Activated CD8-positive, alpha-beta T cell treated with anti-CD3 and anti-CD28 coated beads for 36 hours (primary cell): ENCODE data around the gene SV2B. TPM values are rescaled to one million over a fixed set of nuclear protein-coding genes. Genes with fewer than 3 reads are reported as not detected.

Experiments used
- ATAC-seq: fragments of 200-7000 bp; cut with Tn5 transposase; one replicate; pipeline ENCODE4 v1.10.0; 2021; ENCODE audit warnings: mild to moderate bottlenecking, moderate library complexity
- CTCF ChIA-PET: fragments of 350-600 bp; sonication (Branson Sonifier 250); formaldehyde crosslinking; loops from one replicate; lab custom pipeline; 2021; ENCODE audit warnings: antibody characterized with exemption; lab: Charles Lee
- POLR2A ChIA-PET: fragments of 350-600 bp; sonication (Branson Sonifier 250); formaldehyde crosslinking; loops from one replicate; lab custom pipeline; 2021; ENCODE audit warnings: antibody characterized with exemption; lab: Charles Lee
- DNase-seq: peaks from one replicate; pipeline ENCODE4 v3.0.0-alpha.2; 2020
- H3K27ac Mint-ChIP-seq: one replicate; pipeline ENCODE4 v1.8.0; 2021; ENCODE audit warnings: mild to moderate bottlenecking, mixed read lengths
- H3K27me3 Mint-ChIP-seq: one replicate; pipeline ENCODE4 v1.8.0; 2021; ENCODE audit warnings: mixed read lengths
- H3K36me3 Mint-ChIP-seq: one replicate; pipeline ENCODE4 v1.8.0; 2021; ENCODE audit warnings: low read depth, mixed read lengths
- H3K4me1 Mint-ChIP-seq: one replicate; pipeline ENCODE4 v1.8.0; 2021; ENCODE audit warnings: low read depth, mixed read lengths
- H3K4me3 Mint-ChIP-seq: one replicate; pipeline ENCODE4 v1.8.0; 2021; ENCODE audit warnings: mild to moderate bottlenecking, moderate library complexity, mixed read lengths
- H3K9me3 Mint-ChIP-seq: one replicate; pipeline ENCODE4 v1.8.0; 2021; ENCODE audit warnings: mixed read lengths
- intact Hi-C: fragments of 100-400 bp; cut with micrococcal nuclease; formaldehyde crosslinking; loops from one replicate; pipeline ENCODE4 v1.10.0; 2022
- total RNA-seq, 2 experiments: library from RNA; stranded (reverse); gene quantifications; one replicate each; pipeline ENCODE4 v1.2.3, GENCODE V29; 2021
- TF ChIP-seq, protein P1 (sequence below): fragments of 200-600 bp; IDR thresholded peaks from one replicate; pipeline ENCODE4 v1.8.0; 2022; ENCODE audit warnings: antibody characterized with exemption, mild to moderate bottlenecking

Gene SV2B
- total RNA-seq, 2 experiments from 2014 or later: not detected

- POLR2A ChIA-PET: no interaction called here
- CTCF ChIA-PET: no interaction called here
- Mint-ChIP-seq H3K27me3 (no peaks in the 10 kb centered on the region), H3K4me3 (no peak overlapping the region), H3K4me1 (peaks cover 23% of the 10 kb centered on the region), H3K36me3 (no peaks in the 10 kb centered on the region), H3K27ac (no peak overlapping the region), H3K9me3 (no peaks in the 10 kb centered on the region)
- intact Hi-C loops: no loop called here
- no peak for DNase-seq
- no peak for ATAC-seq
- TF ChIP-seq, protein P1, sequence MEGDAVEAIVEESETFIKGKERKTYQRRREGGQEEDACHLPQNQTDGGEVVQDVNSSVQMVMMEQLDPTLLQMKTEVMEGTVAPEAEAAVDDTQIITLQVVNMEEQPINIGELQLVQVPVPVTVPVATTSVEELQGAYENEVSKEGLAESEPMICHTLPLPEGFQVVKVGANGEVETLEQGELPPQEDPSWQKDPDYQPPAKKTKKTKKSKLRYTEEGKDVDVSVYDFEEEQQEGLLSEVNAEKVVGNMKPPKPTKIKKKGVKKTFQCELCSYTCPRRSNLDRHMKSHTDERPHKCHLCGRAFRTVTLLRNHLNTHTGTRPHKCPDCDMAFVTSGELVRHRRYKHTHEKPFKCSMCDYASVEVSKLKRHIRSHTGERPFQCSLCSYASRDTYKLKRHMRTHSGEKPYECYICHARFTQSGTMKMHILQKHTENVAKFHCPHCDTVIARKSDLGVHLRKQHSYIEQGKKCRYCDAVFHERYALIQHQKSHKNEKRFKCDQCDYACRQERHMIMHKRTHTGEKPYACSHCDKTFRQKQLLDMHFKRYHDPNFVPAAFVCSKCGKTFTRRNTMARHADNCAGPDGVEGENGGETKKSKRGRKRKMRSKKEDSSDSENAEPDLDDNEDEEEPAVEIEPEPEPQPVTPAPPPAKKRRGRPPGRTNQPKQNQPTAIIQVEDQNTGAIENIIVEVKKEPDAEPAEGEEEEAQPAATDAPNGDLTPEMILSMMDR: no peak
Observed at GRCh38 chr15:91318931-91319330, 218.9 kb downstream of the SV2B start.

- POLR2A ChIA-PET: no interaction called here
- intact Hi-C loops: no loop called here
Observed at GRCh38 chr15:91319371-91320059, 219.5 kb downstream of the SV2B start.

DNA sequence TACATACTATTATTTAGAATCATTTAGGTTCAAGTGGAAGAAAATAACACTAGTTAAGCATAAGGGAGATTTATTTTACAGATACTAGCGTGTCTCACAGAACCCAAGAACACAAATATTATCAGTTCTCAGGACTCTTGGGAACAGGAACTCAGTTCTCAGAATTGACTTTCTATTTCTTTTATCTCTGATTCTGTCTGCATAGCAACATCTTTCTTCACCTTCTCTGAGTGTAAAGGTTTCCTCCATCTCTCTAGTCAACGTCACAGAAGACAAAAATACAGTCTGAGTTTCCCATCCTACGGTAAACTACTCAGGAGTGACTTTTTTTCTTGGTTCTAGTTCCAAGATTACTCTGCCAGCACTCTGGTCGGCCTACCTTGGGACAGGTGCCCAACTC, 220.0 kb downstream of the SV2B start:
- ChIA-PET CTCF (no interaction called here), POLR2A (no interaction called here)
- Mint-ChIP-seq H3K9me3 (no peaks in the 10 kb centered on the region), H3K4me1 (peaks cover 23% of the 10 kb centered on the region), H3K27me3 (no peaks in the 10 kb centered on the region), H3K4me3 (no peak overlapping the region), H3K27ac (peak overlapping the region; percentile 48), H3K36me3 (no peaks in the 10 kb centered on the region)
- TF ChIP-seq, protein P1: no peak
- no peak for DNase-seq
- peak; percentile 78 for ATAC-seq
- intact Hi-C loops: no loop called here

More at GRCh38 chr15:91319371-91320059, 219.5 kb downstream of the SV2B start:
- DNase-seq (no peak), ATAC-seq (no peak)
- no peaks in the 10 kb centered on the region for H3K9me3 Mint-ChIP-seq
- no peak overlapping the region for H3K27ac Mint-ChIP-seq
- no peaks in the 10 kb centered on the region for H3K27me3 Mint-ChIP-seq
- H3K4me1 Mint-ChIP-seq: peaks cover 23% of the 10 kb centered on the region
- no peaks in the 10 kb centered on the region for H3K36me3 Mint-ChIP-seq
- CTCF ChIA-PET: no interaction called here
- TF ChIP-seq, protein P1: no peak
- H3K4me3 Mint-ChIP-seq: no peak overlapping the region

- DNase-seq (no peak), ATAC-seq (no peak)
- CTCF ChIA-PET: no interaction called here
- intact Hi-C loops: no loop called here
- Mint-ChIP-seq H3K4me1 (peaks cover 9% of the 10 kb centered on the region), H3K27ac (peak overlapping the region; percentile 10), H3K36me3 (no peaks in the 10 kb centered on the region), H3K4me3 (no peak overlapping the region), H3K27me3 (no peaks in the 10 kb centered on the region), H3K9me3 (no peaks in the 10 kb centered on the region)
- TF ChIP-seq, protein P1: no peak
- POLR2A ChIA-PET: no interaction called here
Observed at GRCh38 chr15:91329914-91330313, 229.9 kb downstream of the SV2B start.

DNA sequence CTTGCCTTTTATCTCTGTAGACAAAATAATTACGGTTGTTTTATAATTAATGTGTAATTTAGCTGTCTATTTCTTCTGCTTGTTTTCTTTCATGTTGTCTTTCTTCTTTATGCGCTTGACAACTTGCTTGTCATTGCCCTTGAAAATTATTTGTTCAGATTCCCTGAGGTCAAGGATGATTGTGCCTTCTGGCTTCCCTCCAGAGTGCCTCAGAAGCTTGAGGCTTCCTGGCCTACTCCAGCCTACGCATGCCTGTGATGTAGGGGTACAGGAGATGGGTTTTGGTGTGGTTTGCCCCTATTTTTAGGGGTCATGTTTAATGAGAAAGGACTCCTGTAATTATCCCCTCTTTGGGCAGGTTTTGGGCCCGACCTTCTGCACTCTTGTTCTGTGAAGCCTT, 231.5 kb downstream of the SV2B start:
- Mint-ChIP-seq H3K4me1 (peaks cover 11% of the 10 kb centered on the region), H3K27me3 (no peaks in the 10 kb centered on the region), H3K36me3 (no peaks in the 10 kb centered on the region), H3K27ac (no peak overlapping the region), H3K9me3 (no peaks in the 10 kb centered on the region), H3K4me3 (no peak overlapping the region)
- TF ChIP-seq, protein P1: no peak
- ChIA-PET CTCF (interaction anchor here (1.0 to 2.4 kb wide), 4 partner anchors 19 to 38 kb away, joined by 3 to 7 read pairs (median 4); no protein-coding TSS in a partner anchor), POLR2A (no interaction called here)
- intact Hi-C loops: no loop called here
- ATAC-seq (no peak), DNase-seq (no peak)
